Neural cell (in vitro differentiated cells): Measurements from ENCODE around the gene OR52E8.

ENCODE experiments used
- EZH2 ChIP-seq: fragments of 200-600, 300-800 bp; shearing (Covaris generic), sonication (generic); IDR thresholded peaks from 2 replicates; pipeline ENCODE4 v1.6.1; 2014; ENCODE audit warnings: antibody characterized with exemption, low read length, borderline replicate concordance, mild to moderate bottlenecking; ENCODE audit not compliant: insufficient read depth, poor library complexity, severe bottlenecking
- TF ChIP-seq, protein P1 (sequence below): fragments of 450-650 bp; IDR thresholded peaks from 2 replicates; pipeline ENCODE4 v1.5.1; 2014; ENCODE audit warnings: antibody characterized with exemption, mild to moderate bottlenecking, moderate library complexity; ENCODE audit not compliant: poor library complexity, severe bottlenecking

GRCh38 chr11:5887661-5888060 lies 30.2 kb upstream of the OR52E8 start:
- TF ChIP-seq, protein P1, sequence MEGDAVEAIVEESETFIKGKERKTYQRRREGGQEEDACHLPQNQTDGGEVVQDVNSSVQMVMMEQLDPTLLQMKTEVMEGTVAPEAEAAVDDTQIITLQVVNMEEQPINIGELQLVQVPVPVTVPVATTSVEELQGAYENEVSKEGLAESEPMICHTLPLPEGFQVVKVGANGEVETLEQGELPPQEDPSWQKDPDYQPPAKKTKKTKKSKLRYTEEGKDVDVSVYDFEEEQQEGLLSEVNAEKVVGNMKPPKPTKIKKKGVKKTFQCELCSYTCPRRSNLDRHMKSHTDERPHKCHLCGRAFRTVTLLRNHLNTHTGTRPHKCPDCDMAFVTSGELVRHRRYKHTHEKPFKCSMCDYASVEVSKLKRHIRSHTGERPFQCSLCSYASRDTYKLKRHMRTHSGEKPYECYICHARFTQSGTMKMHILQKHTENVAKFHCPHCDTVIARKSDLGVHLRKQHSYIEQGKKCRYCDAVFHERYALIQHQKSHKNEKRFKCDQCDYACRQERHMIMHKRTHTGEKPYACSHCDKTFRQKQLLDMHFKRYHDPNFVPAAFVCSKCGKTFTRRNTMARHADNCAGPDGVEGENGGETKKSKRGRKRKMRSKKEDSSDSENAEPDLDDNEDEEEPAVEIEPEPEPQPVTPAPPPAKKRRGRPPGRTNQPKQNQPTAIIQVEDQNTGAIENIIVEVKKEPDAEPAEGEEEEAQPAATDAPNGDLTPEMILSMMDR: no peak
- TF ChIP-seq EZH2: no peak
